HG03442 (cell line): ENCODE results near the gene ITIH4.

Experiments used
- ATAC-seq: cut with Tn5 transposase; IDR thresholded peaks from one replicate; pipeline ENCODE4 v1.9.1; 2021; ENCODE audit warnings: mild to moderate bottlenecking, moderate library complexity; ENCODE audit not compliant: unreplicated experiment

The ITIH4 gene

GRCh38 chr3:52805270-52806039 is 25.0 kb downstream of the ITIH4 start:
- ATAC-seq, result no peak

DNA sequence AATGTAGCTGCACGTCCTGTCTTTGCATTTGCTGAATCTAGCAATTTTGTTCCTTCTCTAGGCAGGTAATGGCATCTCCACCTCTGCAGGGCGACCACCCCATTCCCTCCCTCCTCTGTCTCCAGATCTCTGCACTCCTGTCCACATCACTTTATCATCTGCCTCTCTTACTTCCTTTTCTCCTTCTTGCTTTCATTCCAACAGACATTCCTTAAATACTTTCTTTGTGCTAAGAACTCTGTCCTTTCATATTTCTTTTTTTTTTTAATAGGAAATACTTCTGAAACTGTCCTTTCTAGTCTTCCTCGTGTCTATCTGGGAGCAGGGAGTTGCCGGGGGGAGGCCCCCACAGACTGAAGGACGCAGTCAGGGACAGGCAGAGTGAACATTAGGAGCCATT is 28.6 kb downstream of the ITIH4 start:
- no peak for ATAC-seq

- no peak for ATAC-seq
These were observed 30.4 kb downstream of the ITIH4 start for GRCh38 chr3:52800079-52800478.

DNA sequence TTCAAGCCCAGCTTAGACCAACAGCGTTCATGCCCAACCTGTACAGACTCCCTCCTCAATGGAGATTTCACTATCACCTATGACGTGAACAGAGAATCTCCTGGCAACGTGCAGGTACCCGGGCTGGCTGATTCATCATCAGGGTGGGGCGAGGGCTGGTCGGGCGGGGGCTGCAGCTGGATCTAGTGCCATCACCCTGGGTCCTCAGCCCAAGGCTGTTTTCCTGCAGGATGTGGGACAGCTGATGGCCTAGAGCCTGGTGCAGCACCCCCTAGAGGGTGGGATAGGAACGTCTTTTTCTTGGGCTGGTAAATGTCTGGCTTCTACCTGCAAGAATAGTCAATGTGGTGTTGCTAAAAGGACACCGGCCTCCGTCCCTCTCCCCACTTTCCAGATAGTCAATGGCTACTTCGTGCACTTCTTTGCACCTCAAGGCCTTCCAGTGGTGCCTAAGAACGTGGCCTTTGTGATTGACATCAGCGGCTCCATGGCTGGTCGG is 31.4 kb downstream of the ITIH4 start:
- ATAC-seq, result no peak

DNA sequence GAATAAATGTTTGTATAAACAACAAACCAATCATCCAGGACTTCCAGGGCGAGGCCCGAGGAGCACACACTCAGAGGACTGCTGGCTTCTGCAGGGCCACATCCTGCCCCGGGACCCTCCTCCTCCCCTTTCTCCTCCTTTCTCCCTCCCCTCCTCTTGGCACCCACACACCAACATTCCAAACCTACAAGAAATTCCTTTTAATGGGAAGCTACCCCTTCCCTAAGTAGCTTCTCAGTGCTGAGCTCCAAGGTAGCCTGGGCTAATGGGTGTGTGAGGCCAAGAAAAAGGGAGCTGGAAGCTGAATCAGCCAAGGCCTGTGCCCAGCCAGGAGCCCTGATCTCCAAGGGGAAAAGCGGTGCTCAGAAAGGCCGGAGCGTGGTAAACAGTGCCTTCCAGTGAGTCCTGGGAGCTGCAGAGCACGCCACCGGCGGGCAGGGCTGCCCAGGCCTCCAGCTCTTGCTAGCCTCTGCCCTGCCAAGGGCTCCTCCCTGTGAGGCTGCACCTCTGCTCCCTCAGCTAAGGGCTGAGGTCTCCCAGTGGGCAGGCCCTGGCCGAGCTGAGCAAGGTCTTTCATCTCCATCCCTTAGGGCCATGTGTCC is 32.0 kb downstream of the ITIH4 start:
- ATAC-seq, result no peak

DNA sequence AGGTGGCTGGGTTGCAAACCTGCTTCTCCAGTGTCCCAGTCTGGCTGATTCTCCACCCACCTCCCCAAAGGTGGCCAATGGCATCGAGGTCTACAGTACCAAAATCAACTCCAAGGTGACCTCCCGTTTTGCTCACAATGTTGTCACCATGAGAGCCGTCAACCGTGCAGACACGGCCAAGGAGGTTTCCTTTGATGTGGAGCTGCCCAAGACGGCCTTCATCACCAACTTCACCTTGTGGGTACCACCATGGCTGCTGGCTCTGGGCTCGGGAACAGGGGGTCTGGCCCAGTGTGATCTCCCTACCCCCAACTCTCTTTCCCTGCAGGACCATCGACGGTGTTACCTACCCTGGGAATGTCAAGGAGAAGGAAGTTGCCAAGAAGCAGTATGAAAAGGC is 34.1 kb downstream of the ITIH4 start:
- no peak for ATAC-seq

- no peak for ATAC-seq
These were observed 35.1 kb downstream of the ITIH4 start for GRCh38 chr3:52795298-52795900.

GRCh38 chr3:52794612-52795099 is 35.8 kb downstream of the ITIH4 start, which contains the start of gene ITIH3:
ITIH3 (plus strand) TSS chr3:52794796; CDS start chr3:52794804, 8 bp downstream.
- no peak for ATAC-seq

DNA sequence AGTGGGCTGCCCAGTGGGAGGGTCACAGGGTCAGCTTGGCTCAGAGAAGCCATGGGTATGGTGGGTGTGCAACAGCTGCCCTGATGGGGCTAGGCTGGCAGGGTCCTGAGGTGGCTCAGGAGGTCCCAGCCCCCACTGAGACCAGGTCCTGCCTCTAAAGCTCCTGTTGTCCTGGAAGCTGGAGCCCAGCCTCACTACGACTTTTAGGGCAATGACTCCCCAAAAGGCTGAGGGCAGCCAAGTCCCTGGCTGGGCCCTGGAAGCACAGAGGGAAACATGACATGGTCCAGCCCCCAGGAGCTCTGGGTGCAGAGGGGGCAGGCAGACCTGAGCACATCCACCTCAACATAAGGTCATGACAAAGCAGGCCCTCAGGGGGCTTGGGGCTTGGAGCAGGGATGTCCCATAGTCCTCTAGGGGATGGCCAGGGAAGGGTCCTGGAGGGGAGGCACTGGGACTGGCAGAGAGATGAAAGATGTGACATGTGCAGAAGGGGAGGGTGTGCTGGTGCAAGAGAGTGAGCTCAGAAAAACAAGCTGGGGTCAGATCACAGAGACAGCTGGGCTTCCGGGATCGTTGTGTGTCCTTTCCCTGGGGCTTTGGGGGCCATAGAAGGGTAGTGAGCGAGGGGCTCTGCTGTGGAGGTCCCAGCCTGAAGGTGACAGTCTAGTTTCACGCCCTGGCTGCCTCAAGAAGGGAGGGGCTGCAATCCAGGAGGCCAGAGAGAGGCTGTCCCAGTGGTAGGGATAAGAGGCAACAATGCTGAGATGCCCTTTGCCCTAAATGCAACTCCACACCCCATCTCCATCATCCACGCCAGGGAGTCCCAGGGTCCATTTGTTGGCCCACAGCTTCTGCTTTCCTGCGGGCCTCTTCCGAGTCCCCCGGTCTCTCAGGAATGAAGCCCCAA is 36.5 kb downstream of the ITIH4 start:
- no peak for ATAC-seq

GRCh38 chr3:52792961-52793695 is 37.3 kb downstream of the ITIH4 start:
- ATAC-seq, result no peak

- no peak for ATAC-seq
These were observed 38.1 kb downstream of the ITIH4 start for GRCh38 chr3:52792413-52792812.

DNA sequence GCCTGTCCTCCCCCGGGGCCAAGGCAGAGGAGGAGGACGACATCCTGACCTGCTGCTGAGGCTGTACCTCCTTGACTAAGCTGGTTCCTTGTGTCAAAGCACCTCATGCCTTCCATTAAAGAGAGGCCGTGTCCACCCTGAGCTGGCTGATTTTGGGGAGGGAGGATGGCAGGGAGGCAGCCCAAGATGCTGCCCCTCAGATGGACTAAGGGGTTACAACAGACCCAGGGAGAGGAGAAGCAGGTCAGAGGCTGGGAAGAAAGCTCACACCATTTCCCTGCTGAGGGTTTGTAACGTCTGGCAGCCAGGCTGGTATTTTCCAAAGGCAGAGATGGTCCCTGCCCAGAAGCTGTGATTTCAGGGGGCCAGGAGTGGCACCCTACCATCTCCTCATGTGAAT is 38.5 kb downstream of the ITIH4 start:
- ATAC-seq, result no peak

- no peak for ATAC-seq
These were observed 39.1 kb downstream of the ITIH4 start for GRCh38 chr3:52791366-52791765.

DNA sequence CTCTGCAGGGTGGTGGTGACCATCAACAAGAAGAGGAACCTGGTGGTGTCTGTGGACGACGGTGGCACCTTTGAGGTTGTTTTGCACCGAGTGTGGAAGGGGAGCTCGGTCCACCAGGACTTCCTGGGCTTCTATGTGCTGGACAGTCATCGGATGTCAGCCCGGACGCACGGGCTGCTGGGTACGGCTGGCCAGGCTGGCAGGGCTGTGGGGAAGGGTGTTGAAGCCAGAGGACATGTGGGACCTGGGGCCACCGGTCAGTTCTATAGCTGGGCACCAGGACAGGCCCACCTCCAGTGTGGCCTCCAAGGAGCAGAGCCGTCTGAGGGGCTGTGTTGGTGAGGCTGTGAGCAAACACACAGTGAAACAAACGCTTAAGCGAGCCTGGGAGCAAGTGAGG is 39.7 kb downstream of the ITIH4 start:
- no peak for ATAC-seq

DNA sequence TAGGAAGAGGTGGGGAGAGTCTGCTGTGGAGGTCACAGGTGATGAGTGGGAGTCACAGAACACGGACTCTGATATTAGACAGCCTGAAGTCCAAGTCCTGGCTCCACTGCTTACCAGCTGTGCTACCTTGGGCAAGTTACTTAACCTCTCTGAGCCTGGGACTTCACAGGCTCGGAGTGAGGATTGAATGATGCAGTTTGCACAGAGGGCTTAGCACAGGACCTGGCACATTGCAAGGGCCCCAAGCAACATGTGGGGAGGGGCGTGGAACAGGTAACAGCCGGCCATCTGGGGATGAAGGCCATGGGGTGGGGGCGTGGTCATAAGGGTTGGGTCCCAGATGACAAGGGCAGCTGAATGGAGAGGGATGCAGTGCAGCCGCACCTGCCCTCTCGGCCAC is 40.1 kb downstream of the ITIH4 start:
- no peak for ATAC-seq

- ATAC-seq, result no peak
These were observed 40.8 kb downstream of the ITIH4 start for GRCh38 chr3:52789746-52790040.

DNA sequence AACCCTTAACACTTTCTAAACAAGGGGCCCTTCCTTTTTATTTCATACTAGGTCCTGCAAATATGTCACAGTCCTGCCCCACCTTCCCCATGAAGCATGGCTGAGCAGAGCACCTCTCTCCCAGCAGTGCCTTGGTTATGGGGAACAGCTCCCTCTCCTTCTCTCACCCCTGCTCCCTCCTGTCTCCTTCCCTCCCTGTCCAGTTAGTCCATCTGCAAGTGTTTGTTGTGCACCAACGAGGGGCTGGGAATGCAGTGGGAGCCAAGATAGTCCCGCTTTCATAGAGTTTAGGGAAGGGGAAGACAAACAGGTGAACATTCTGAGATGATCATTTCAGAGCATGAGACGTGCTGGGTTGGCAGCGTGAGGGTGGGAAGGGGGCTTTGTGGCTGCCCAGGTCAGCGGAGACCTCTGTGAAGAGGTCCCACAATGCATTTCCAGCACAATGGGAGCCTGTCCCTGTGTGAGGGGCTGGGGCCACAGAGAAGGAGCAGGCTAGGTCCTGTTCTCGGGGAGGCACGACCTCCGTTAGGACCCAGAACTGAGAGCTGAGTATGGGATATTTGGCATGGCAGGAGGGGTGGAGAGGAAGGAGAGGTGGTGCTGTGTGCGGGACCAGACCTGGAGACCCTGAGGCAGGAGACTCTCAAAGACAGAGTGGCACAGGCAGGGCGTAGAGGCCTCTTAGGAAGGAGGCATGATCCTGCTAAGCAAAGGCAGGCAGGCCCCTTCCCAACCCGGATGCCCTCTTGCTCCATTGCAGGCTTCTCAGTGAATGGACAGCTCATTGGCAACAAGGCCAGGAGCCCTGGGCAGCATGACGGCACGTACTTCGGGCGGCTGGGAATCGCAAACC is 41.4 kb downstream of the ITIH4 start:
- ATAC-seq, result no peak

- ATAC-seq, result no peak
These were observed 42.5 kb downstream of the ITIH4 start for GRCh38 chr3:52787672-52788625.
